SK-N-SH (cell line): ENCODE results near the gene MYO1D. TPM values are rescaled to one million over a fixed set of nuclear protein-coding genes. Genes with fewer than 3 reads are reported as not detected.

Source experiments
- CTCF ChIA-PET: fragments of 300-600, 350-600 bp; formaldehyde crosslinking; extraction: SDS; loops from one replicate; lab custom pipeline; 2021; lab: Yijun Ruan, JAX
- POLR2A ChIA-PET: fragments of 350-600 bp; sonication (Branson Sonifier 250); formaldehyde crosslinking; extraction: SDS; loops from one replicate; lab custom pipeline; 2020; ENCODE audit warnings: antibody characterized with exemption, inconsistent platforms; lab: Yijun Ruan, JAX
- DNase-seq: peaks from one replicate; pipeline ENCODE4 v3.0.0; 2012
- H2AFZ ChIP-seq: fragments of 200-600 bp; sonication (generic); 2 replicates; pipeline ENCODE4 v1.8.1; 2016; ENCODE audit warnings: antibody characterized with exemption, mild to moderate bottlenecking, low read depth
- H3F3A ChIP-seq: fragments of 200-600 bp; sonication (generic); replicated peaks from 2 replicates; pipeline ENCODE3; 2016; ENCODE audit warnings: antibody characterized with exemption, mild to moderate bottlenecking; ENCODE audit not compliant: insufficient read depth
- H3K27ac ChIP-seq, 2 experiments: fragments of 200-500 bp in 1 of 2; fragments of 200-600 bp in 1 of 2; sonication (Bioruptor generic) in 1 of 2; sonication (generic), shearing (Covaris generic) in 1 of 2; 2 replicates each; pipeline versions ENCODE4 v1.5.1 to v1.6.1; 2014 to 2016; ENCODE audit warnings: low read depth in 2 of 2, inconsistent platforms in 1 of 2, low read length in 1 of 2, mild to moderate bottlenecking in 1 of 2, mixed read lengths in 1 of 2
- H3K27me3 ChIP-seq: fragments of 200-600 bp; sonication (generic), shearing (Covaris generic); 2 replicates; pipeline ENCODE4 v1.6.1; 2016; ENCODE audit warnings: mixed run types; ENCODE audit not compliant: insufficient read depth
- H3K36me3 ChIP-seq, 2 experiments: fragments of 200-500 bp in 1 of 2; fragments of 200-600 bp in 1 of 2; sonication (Bioruptor generic) in 1 of 2; sonication (generic) in 1 of 2; replicated peaks in 1 of 2; 2 replicates each; pipeline versions ENCODE3 to v1.5.1; 2014 to 2016; ENCODE audit warnings: low read length in 1 of 2, mild to moderate bottlenecking in 1 of 2; ENCODE audit not compliant: insufficient read depth in 2 of 2, control insufficient read depth in 1 of 2
- H3K4me1 ChIP-seq, 2 experiments: fragments of 200-500 bp in 1 of 2; fragments of 200-600 bp in 1 of 2; sonication (Bioruptor generic) in 1 of 2; sonication (generic), shearing (Covaris generic) in 1 of 2; 2 replicates each; pipeline versions ENCODE4 v1.5.1 to v1.6.1; 2014 to 2016; ENCODE audit warnings: low read depth in 1 of 2, low read length in 1 of 2, mixed run types in 1 of 2; ENCODE audit not compliant: insufficient read depth in 2 of 2, control insufficient read depth in 1 of 2
- H3K4me2 ChIP-seq: fragments of 200-600 bp; sonication (generic), shearing (Covaris generic); 2 replicates; pipeline ENCODE4 v1.6.1; 2017; ENCODE audit warnings: mixed run types
- H3K4me3 ChIP-seq, 2 experiments: fragments of 200-500 bp in 1 of 2; fragments of 200-600 bp in 1 of 2; sonication (Bioruptor generic) in 1 of 2; sonication (generic), shearing (Covaris generic) in 1 of 2; 2 replicates each; pipeline versions ENCODE4 v1.5.1 to v1.8.1; 2014 to 2016; ENCODE audit warnings: low read depth in 2 of 2, inconsistent platforms in 1 of 2, low read length in 1 of 2, mild to moderate bottlenecking in 1 of 2, mixed read lengths in 1 of 2, moderate library complexity in 1 of 2
- H3K79me2 ChIP-seq: fragments of 200-600 bp; sonication (generic); 2 replicates; pipeline ENCODE4 v1.8.1; 2017; ENCODE audit warnings: mild to moderate bottlenecking; ENCODE audit not compliant: insufficient read depth
- H3K9ac ChIP-seq: fragments of 200-600 bp; sonication (generic); 2 replicates; pipeline ENCODE4 v1.6.1; 2017; ENCODE audit warnings: mixed run types
- H3K9me2 ChIP-seq: fragments of 200-600 bp; sonication (generic); 2 replicates; pipeline ENCODE4 v1.6.1; 2017; ENCODE audit warnings: mixed run types
- H3K9me3 ChIP-seq: fragments of 200-600 bp; sonication (generic); 2 replicates; pipeline ENCODE4 v1.6.1; 2017; ENCODE audit warnings: mixed run types, mild to moderate bottlenecking, moderate library complexity
- H4K20me1 ChIP-seq: fragments of 200-600 bp; sonication (generic); 2 replicates; pipeline ENCODE4 v1.6.1; 2017; ENCODE audit warnings: mild to moderate bottlenecking, mixed run types; ENCODE audit not compliant: insufficient read depth
- CHD2 ChIP-seq: fragments of 150-350 bp; IDR thresholded peaks from 2 replicates; pipeline ENCODE4 v1.6.1; 2018; ENCODE audit warnings: low read length; ENCODE audit not compliant: partially characterized antibody
- CTCF ChIP-seq: fragments of 200-600 bp; sonication (generic); IDR thresholded peaks from 2 replicates; pipeline ENCODE4 v1.6.1; 2017; ENCODE audit warnings: antibody characterized with exemption, mild to moderate bottlenecking, moderate library complexity
- ELF1 ChIP-seq: IDR thresholded peaks from 2 replicates; pipeline ENCODE4 v1.4.0; 2012
- EP300 ChIP-seq, 2 experiments: IDR thresholded peaks; 2 replicates each; pipeline versions ENCODE4 v1.4.0 to v1.6.1; 2012; ENCODE audit warnings: borderline replicate concordance in 1 of 2, low read depth in 1 of 2, low read length in 1 of 2
- EZH2phosphoT487 ChIP-seq: fragments of 200-600 bp; sonication (generic); IDR thresholded peaks from 2 replicates; pipeline ENCODE4 v1.6.1; 2017; ENCODE audit warnings: low read depth, mixed run types, mild to moderate bottlenecking, antibody characterized with exemption, moderate library complexity, borderline replicate concordance
- FOSL2 ChIP-seq: IDR thresholded peaks from 2 replicates; pipeline ENCODE4 v1.4.0; 2012; ENCODE audit warnings: low read depth, mild to moderate bottlenecking, moderate library complexity, borderline replicate concordance
- FOXJ3 ChIP-seq: sonication (generic); formaldehyde crosslinking; IDR thresholded peaks from 2 replicates; pipeline ENCODE4 v1.5.1; 2020; ENCODE audit warnings: mild to moderate bottlenecking, missing genetic modification reagents
- GABPA ChIP-seq: IDR thresholded peaks from 2 replicates; pipeline ENCODE4 v1.4.0; 2012; ENCODE audit warnings: low read depth, mild to moderate bottlenecking
- GATA2 ChIP-seq: sonication (generic); formaldehyde crosslinking; IDR thresholded peaks from 2 replicates; pipeline ENCODE4 v1.5.0; 2020; ENCODE audit warnings: mild to moderate bottlenecking, missing genetic modification reagents
- JUND ChIP-seq: IDR thresholded peaks from 2 replicates; pipeline ENCODE4 v1.4.0; 2012
- MAX ChIP-seq: IDR thresholded peaks from 2 replicates; pipeline ENCODE4 v1.4.0; 2012; ENCODE audit warnings: low read depth
- NFIC ChIP-seq: IDR thresholded peaks from 2 replicates; pipeline ENCODE4 v1.4.0; 2012; ENCODE audit warnings: borderline replicate concordance
- NRF1 ChIP-seq: IDR thresholded peaks from 2 replicates; pipeline ENCODE4 v1.6.1; 2012; ENCODE audit warnings: low read depth, mild to moderate bottlenecking, low read length
- POLR2AphosphoS5 ChIP-seq: IDR thresholded peaks from 2 replicates; pipeline ENCODE4 v1.6.1; 2012; ENCODE audit warnings: low read depth, low read length
- RAD21 ChIP-seq: IDR thresholded peaks from 2 replicates; pipeline ENCODE4 v1.6.1; 2012; ENCODE audit warnings: mild to moderate bottlenecking, low read length
- RXRA ChIP-seq: IDR thresholded peaks from 2 replicates; pipeline ENCODE4 v1.4.0; 2012; ENCODE audit warnings: low read depth, mild to moderate bottlenecking, borderline replicate concordance
- SMC3 ChIP-seq: IDR thresholded peaks from 2 replicates; pipeline ENCODE4 v1.6.1; 2012; ENCODE audit warnings: low read depth, low read length, improper control_type of control experiment
- TAF1 ChIP-seq: IDR thresholded peaks from 2 replicates; pipeline ENCODE4 v1.6.1; 2012; ENCODE audit warnings: low read depth, mild to moderate bottlenecking, low read length, moderate library complexity, borderline replicate concordance
- TCF12 ChIP-seq: IDR thresholded peaks from 2 replicates; pipeline ENCODE4 v1.4.0; 2012
- TEAD4 ChIP-seq: IDR thresholded peaks from 2 replicates; pipeline ENCODE4 v1.4.0; 2012; ENCODE audit warnings: mild to moderate bottlenecking, borderline replicate concordance; ENCODE audit not compliant: insufficient read depth
- USF1 ChIP-seq: IDR thresholded peaks from 2 replicates; pipeline ENCODE4 v1.4.0; 2012; ENCODE audit warnings: low read depth, borderline replicate concordance
- USF2 ChIP-seq: fragments of 150-350 bp; IDR thresholded peaks from 2 replicates; pipeline ENCODE4 v1.6.1; 2017; ENCODE audit warnings: antibody characterized with exemption, low read length, low read depth, borderline replicate concordance
- YY1 ChIP-seq: IDR thresholded peaks from 2 replicates; pipeline ENCODE4 v1.4.0; 2012; ENCODE audit warnings: low read depth, mild to moderate bottlenecking
- ZBTB33 ChIP-seq: IDR thresholded peaks from 2 replicates; pipeline ENCODE4 v1.4.0; 2012; ENCODE audit warnings: low read depth, borderline replicate concordance
- WGBS: methylation state at CpG from one replicate; pipeline ENCODE4 v1.1.6; 2017; ENCODE audit warnings: low lambda C conversion rate; 5-methylcytosine and 5-hydroxymethylcytosine counted together
- polyA plus RNA-seq, 3 experiments: library from polyadenylated mRNA; depleted of rRNA; stranded (reverse); fragments of >200 nt; gene quantifications; 2 replicates each; pipeline ENCODE4 v1.2.3, GENCODE V29; 2012

The MYO1D gene
- polyA plus RNA-seq, 1 of the 3 experiments (the other 2 are of a cell fraction) = 20.4 TPM

GRCh38 chr17:32654324-32654723, 222.6 kb downstream of the MYO1D start:
- Histone ChIP-seq H3K36me3 (peaks cover 33 to 53% of the 10 kb centered on the region in 2 experiments), H3K9ac (no peak overlapping the region), H3K9me3 (peaks cover 9% of the 10 kb centered on the region), H3K4me1 (peaks cover 0 to 4% of the 10 kb centered on the region in 2 experiments; a peak in 1 of 4 replicates), H3K79me2 (no peaks in the 10 kb centered on the region), H2AFZ (no peak overlapping the region), H3K27ac (no peak overlapping the region), H4K20me1 (no peaks in the 10 kb centered on the region), H3K4me2 (no peak overlapping the region), H3F3A (no peaks in the 10 kb centered on the region), H3K27me3 (no peaks in the 10 kb centered on the region), H3K4me3 (no peak overlapping the region), H3K9me2 (no peaks in the 10 kb centered on the region)
- WGBS = 75% methylated on average over 3 of the region's 3 CpGs
- CTCF ChIA-PET = interaction anchor here (1.3 to 1.4 kb wide), 2 partner anchors 100 to 129 kb away, joined by 3 to 5 read pairs; no protein-coding TSS in a partner anchor
- no peak for TF ChIP-seq GABPA
- no peak for TF ChIP-seq EP300 (IDR thresholded peaks at IDR 0.05; ENCODE audit: borderline replicate concordance in 1 of 2, low read depth in 1 of 2, low read length in 1 of 2)
- TF ChIP-seq NRF1 = no peak
- no peak for TF ChIP-seq TEAD4
- no peak for TF ChIP-seq JUND
- TF ChIP-seq SMC3 = no peak
- TF ChIP-seq RXRA = no peak
- no peak for TF ChIP-seq MAX
- no peak for TF ChIP-seq NFIC
- TF ChIP-seq CHD2 = no peak
- no peak for TF ChIP-seq POLR2AphosphoS5
- TF ChIP-seq GATA2 (CRISPR knock-in tag) = no peak
- no peak for TF ChIP-seq EZH2phosphoT487
- POLR2A ChIA-PET = no interaction called here
- no peak for DNase-seq

- Histone ChIP-seq H3K9ac (no peak overlapping the region), H4K20me1 (no peaks in the 10 kb centered on the region), H2AFZ (no peak overlapping the region), H3K9me3 (peaks cover 9% of the 10 kb centered on the region), H3K27me3 (no peaks in the 10 kb centered on the region), H3K27ac (no peak overlapping the region), H3K4me3 (no peak overlapping the region), H3F3A (no peaks in the 10 kb centered on the region), H3K36me3 (peaks cover 19 to 51% of the 10 kb centered on the region in 2 experiments), H3K79me2 (no peaks in the 10 kb centered on the region), H3K9me2 (no peaks in the 10 kb centered on the region), H3K4me1 (no peaks in the 10 kb centered on the region), H3K4me2 (no peak overlapping the region)
- TF ChIP-seq USF2 (no peak), GATA2 (CRISPR knock-in tag) (no peak), FOXJ3 (CRISPR knock-in tag) (no peak), ZBTB33 (no peak), YY1 (no peak), CTCF (no peak), TCF12 (no peak), TAF1 (no peak), SMC3 (no peak), USF1 (no peak), FOSL2 (no peak), NFIC (no peak), RAD21 (no peak), POLR2AphosphoS5 (no peak), ELF1 (no peak), GABPA (no peak)
- CTCF ChIA-PET = interaction anchor here (1.1 to 5.4 kb wide), 2 partner anchors 8 to 163 kb away, joined by 3 to 35 read pairs; no protein-coding TSS in a partner anchor
- DNase-seq = no peak
- POLR2A ChIA-PET = no interaction called here
- WGBS = 96% methylated on average over 2 of the region's 2 CpGs
Observed at GRCh38 chr17:32651084-32651483, 225.8 kb downstream of the MYO1D start.
